GM21619 (cell line): Measurements from ENCODE around the gene AGAP3.
"Not testable (repeated sequence)": the region's sequence is repeated elsewhere in the genome, so short reads cannot be mapped to it uniquely, and the experiment has no call there.

Experiments
- ATAC-seq: cut with Tn5 transposase; IDR thresholded peaks from one replicate; pipeline ENCODE4 v1.9.1; 2021; ENCODE audit not compliant: unreplicated experiment

The AGAP3 gene

DNA sequence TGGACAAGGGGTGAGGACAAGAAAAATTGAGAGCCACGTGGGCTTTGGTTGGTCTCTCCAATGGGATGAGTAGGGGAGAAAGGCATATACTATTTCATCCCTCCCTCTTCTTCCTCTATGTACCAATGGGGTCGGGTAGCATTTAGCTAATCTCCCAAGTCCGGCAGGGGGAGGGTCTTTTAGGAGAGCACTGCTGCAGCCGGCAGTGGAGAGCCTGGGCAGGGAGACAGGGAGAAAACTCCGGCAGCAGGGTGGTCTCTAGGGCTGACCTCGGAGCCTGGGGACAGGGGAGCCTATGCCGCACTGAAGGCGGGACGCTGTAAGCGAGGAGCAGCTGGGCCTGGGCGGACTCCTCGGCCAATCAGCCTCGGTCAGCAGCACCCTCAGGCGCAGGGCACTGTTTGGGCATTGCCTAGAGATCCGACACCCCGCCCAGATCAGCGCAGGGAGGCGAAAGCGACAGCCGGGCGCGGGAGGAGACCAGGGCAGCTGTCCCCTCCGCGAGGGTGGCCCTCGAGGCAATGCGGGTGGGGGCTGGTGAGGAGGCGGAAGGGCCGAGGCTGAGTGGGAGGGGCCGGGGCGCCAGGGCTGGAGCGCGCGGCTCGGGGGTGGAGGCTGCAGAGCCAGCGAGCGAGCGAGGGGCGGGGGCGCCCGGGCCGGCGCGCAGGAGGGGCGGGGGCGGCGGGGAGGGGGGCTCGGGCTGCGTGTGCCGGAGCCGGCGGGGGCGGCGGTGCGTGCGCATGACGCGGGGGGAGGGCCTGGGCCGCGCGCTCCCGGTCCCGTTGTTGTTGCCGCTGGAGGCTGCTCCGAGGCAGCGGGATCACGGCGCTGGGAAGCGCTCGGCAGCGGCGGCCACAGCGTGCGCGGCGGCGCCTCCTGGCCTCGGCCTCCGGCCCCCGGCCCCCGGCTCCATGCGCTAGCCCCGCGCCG is at the start of gene AGAP3:
AGAP3 (plus strand) TSS at position 785 of the 930 bp plus-strand sequence. CDS start 267 bp downstream, outside the sequence.
- ATAC-seq, result peak; percentile 45

DNA sequence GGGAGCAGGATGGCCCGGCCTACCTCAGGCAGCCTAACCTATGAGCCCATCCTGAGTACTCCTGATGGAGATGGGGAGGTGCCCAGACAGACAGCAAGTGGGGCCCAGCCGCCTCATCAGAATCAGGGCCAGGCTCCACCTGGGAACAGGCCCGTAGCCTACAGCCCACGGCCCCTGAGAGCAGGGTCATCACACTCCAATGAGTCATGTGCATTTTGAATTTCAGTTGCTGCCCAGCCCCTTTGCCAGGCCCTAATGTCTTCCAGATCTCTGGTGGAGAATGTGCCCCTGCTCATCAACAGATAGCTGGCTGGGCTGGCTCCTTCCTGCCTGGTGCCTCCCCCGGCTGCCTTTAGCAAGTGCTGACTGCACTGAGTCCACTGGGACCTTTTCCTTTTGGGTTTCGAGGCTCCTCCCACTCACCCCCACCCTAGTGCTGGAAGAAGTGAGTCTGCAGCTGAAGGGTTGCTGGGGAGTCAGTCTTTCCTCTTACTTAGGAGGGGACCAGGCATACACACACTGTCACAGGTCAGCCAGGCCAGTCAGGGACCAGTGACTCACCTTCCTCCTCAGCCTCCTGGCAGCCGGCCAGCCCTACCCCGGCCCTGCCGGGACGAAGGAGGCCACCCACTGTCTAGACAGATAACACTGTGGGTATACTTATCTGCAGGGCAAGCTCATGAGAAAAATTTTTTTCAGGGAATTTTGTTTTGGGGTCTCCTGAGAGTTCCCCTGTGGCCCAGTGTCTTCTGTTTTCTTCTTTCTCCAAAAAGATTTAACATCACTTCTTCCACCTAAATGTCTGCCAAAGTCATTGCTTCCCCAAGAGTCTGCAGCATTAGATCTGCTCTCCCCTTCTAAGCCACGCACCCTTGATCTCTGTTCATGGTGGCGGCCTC is 47.1 kb upstream of the AGAP3 start:
- ATAC-seq, result no peak

DNA sequence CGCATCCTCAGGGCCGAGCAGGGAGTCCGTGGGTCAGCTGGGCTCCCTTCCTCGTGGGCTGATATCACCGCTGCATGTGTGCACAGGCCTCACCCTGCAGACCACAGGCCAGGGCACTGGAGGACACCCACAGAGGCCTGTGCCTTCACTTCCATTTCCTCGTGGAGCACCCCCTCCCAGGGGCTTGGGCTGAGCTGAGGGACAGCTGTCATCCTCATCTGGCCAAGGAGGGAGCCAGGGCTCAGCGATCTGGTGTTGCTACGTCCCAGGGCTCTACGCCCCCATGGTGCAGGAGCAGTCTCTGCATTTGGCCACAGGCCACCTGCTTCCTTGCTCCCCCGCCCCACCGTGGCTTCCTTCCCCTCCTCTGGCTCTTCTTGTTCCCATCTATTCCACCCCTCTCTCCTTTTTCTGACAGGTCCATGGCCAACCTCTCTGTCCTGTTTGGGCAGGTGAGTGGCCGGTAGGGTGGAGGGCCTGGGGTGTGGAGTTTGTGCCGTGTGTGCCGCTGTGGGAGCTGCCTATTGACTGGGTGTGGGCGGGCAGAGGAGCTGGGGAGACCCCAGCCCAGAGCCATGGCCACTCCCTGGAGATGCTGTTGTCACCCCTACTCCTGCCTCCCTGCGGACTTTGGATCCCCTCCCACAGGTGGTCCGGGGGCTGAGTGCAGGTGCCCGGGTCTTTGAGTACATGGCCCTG is 46.3 kb upstream of the AGAP3 start:
- no peak for ATAC-seq

- ATAC-seq, result no peak
These were observed 45.5 kb upstream of the AGAP3 start for GRCh38 chr7:151040616-151041375.

DNA sequence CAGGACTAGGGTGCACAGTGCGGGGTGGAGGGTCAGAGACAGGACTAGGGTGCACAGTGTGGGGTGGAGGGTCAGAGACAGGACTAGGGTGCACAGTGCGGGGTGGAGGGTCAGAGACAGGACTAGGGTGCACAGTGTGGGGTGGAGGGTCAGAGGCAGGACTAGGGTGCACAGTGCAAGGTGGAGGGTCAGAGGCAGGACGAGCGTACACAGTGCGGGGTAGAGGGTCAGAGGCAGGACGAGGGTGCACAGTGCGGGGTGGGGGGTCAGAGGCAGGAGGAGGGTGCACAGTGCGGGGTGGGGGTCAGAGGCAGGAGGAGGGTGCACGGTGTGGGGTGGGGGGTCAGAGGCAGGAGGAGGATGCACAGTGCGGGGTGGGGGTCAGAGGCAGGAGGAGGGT is 42.8 kb upstream of the AGAP3 start:
- not testable (repeated sequence) for ATAC-seq

GRCh38 chr7:151043959-151044358 is 42.3 kb upstream of the AGAP3 start:
- no peak for ATAC-seq

DNA sequence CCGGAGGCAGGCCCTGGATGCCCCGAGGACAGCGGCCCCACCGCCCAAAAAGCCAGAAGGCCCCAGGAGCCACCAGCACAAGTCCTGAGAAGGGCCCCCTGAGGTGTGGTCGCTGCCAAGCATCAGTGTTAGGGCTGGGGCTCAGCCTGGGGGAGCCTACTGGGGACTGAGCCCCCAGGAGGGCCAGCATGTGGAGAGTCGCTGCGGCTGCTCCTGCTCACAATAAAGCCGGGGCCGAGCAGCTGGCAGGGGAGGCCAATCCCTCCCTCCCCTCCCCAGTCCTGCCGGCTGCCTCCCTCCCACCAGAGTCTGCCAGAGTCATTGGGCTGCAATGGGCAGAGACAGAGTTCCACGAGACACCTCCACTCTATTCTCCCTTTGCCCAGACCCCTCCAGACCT is 41.0 kb upstream of the AGAP3 start:
- ATAC-seq, result no peak

DNA sequence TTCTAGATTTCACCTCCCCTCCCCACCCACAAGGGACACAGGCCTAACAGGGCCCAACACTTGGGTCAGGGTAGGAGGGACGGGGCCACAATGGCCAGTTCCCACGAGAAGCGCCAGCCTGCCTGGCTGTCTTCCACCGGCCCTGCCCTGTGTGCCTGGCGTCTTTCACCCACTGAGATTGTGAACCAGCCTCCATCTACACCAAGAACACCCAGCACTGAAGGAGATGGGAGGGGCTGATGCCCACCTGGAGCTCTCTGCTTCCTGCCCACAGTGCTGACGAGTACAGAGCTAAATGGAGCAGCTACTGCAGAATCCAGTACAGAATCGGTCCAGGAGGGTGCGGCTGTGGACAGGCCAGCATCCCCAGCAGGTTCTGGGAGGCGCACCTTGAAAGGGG is 40.3 kb upstream of the AGAP3 start:
- ATAC-seq, result no peak

DNA sequence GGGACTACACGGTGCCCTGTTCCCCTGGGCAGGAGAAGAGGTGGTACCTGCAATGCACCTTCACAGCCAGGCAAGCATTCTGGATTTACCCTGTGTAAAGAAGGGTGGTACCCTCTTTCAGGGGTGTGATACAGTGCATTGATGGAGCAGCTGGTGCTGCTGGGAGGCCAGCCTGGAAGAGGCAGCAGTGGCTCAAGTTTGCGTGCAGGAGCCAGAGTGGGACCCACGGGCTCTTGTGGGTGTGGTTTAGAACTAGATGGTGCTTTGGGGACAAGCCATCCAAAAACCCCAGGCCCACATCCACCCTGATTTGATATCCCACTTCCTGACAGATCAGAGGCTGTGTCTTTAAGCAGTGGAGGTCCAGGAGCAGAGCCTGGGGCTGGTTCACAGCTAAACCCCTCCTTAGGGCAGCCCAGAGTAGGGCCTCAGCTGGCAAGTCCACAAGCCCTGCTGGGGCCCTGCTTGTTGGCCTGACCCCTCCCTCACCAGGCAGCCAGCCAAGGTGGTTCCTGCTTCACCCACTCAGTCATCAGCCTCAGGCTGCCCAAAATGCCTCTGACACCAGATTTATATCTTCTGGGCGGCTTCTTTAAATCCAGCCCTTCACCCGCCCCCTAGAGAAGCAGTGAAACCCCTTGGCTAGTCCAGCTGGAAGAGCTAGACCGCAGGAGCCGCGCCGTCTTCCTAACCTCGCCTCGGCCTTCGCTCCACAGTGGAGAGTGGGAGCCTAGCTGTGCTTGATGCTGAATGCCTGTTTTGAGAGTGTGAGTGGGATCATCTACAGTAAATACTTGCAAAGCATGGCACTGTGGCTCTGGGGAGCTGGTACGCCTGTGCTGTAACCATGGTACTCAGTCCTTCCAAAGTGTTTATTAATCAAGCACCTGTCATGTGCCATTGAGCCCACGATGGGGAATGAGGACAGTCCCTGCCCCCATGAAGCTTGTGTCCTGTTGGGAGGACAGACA is 39.4 kb upstream of the AGAP3 start:
- no peak for ATAC-seq

DNA sequence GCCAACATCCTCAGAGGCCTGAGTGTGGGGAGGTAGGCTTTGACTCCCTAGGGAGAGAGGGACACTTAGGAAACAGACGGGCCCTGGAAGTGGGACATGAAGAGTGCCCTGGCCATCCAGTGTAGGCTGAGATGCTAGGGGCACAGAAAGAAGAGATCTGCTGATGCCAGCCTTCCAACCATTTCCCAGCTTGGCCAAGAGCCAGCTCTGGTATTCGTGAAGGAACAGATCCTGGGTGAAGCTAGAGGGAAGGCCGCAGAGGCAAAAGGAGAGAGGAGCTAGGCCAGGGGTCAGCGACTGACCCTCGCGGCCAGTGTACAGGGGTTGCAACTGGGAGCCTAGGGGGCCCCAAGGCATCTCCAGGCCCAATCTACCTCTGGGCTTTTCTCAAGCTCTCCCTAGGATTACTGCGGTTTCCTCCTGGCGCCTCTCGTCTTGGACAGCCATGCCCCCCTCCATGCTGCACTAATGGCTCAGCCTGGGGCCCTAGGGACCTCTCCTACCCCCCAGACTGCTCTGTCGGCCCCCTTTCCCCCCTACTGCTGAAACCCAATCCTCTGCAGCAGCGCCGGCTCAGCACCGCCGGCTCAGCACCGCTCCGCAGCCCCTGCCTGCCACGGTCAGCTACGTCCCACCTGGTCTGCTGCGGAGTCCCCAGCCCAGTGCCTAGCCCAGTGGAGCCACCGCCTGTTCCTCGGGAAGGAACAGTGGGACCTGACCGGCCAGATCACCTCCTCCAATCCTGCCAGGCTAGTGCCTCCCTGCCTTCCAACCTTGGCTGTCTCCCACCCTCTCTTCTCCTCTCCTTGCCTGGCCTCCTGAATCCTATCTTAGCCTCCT is 38.1 kb upstream of the AGAP3 start, which contains the start of gene ASIC3:
ASIC3 (plus strand) TSS at position 556 of the 840 bp plus-strand sequence. CDS start 355 bp downstream, outside the sequence.
- ATAC-seq, result no peak

DNA sequence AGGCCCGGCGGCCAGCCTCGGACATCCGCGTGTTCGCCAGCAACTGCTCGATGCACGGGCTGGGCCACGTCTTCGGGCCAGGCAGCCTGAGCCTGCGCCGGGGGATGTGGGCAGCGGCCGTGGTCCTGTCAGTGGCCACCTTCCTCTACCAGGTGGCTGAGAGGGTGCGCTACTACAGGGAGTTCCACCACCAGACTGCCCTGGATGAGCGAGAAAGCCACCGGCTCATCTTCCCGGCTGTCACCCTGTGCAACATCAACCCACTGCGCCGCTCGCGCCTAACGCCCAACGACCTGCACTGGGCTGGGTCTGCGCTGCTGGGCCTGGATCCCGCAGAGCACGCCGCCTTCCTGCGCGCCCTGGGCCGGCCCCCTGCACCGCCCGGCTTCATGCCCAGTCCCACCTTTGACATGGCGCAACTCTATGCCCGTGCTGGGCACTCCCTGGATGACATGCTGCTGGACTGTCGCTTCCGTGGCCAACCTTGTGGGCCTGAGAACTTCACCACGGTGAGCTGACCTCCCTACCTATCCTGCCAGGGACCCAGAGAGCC is 37.3 kb upstream of the AGAP3 start:
- no peak for ATAC-seq

DNA sequence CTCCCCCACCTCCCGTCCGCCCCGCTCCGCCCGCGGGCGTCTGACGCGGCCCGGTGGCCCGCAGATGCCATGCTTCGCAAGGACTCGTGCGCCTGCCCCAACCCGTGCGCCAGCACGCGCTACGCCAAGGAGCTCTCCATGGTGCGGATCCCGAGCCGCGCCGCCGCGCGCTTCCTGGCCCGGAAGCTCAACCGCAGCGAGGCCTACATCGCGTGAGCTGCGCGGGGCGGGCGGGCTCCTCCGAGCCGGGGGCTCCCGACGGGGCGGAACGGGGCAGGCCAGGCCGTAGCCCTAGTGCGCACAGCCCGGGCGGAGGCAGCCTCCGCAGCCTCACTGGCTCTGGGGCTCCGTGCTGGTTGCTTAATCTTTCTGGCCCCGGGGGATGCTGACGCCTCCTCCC is 35.2 kb upstream of the AGAP3 start:
- no peak for ATAC-seq

GRCh38 chr7:151053096-151053495 is 33.2 kb upstream of the AGAP3 start:
- ATAC-seq, result no peak

DNA sequence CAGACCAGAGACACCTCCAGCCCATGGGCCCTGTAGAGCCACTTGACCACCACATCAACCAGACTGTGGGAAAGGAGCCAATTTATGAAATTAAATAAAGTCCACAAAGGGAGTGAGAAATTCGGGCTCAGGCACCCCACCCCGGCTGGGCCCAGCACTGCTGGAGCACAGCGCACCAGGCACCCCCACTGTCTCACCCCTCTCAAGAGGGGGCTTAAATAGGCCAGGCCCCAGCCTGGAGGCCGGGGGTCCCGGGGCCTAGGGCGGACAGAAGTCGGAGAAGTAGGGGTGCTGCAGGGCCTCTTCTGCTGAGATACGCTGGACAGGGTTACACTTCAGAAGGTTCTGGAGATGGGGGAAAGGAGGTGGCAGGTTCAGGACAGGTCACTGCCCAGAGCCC is 32.5 kb upstream of the AGAP3 start:
- no peak for ATAC-seq

GRCh38 chr7:151056283-151056665 is 30.0 kb upstream of the AGAP3 start:
- no peak for ATAC-seq

DNA sequence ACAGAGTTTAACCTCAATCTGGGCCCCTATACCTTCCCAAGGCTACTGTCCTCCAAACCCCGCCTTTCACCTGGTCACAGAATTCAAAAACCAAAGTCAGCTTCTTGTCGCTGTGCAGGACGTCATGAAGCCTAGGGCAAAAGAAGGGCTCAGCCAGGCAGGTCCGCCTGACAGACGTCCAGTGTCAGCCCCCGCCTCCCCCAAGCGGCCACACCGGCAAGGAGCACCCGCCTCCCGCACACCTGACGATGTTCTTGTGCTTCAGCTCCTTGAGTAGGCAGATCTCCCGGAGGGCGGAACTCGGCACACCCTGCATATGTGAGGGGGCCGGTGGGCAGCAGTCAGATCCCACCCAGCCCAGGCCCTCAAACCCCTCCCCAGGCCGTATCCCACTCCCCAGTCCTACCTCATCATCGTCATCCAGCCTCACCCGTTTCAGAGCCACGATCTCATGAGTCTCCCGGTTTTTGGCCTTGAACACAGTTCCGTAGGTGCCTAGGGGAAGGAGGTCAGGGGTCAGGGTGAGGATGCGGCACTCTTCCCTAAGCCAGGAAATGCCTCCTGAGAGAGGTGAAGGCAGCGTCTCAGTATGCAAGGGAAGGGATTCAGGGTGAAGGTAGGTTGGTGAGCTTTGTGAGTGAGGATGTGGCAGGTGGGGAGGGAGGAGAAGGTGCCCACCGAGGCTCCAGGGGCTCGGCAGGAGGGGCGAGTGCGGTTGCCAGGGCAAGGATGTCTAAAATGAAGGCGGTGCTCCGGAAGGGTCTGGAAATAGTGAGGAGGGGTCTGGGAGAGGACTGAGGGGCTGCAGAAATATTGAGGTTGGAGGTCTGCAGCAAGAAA is 29.4 kb upstream of the AGAP3 start:
- ATAC-seq, result no peak

GRCh38 chr7:151057506-151057988 is 28.7 kb upstream of the AGAP3 start, which contains the start of gene CDK5:
Gene CDK5, minus strand, starts transcription at chr7:151057897. Its CDS starts 49 bp downstream, at chr7:151057848.
- ATAC-seq, result peak; percentile 10
